Measurements from ENCODE around the gene BMP7.
"Not testable (repeated sequence)": the region's sequence is repeated elsewhere in the genome, so short reads cannot be mapped to it uniquely, and the experiment has no call there.

Gene BMP7

GRCh38 chr20:57173041-57173440 lies 93.4 kb downstream of the BMP7 start:
- DNase-seq = no peak

GRCh38 chr20:57170343-57170742 lies 96.1 kb downstream of the BMP7 start:
- DNase-seq = no peak

- no peak for DNase-seq
These were observed 97.3 kb downstream of the BMP7 start for GRCh38 chr20:57169162-57169561.

GRCh38 chr20:57167971-57168701 lies 98.3 kb downstream of the BMP7 start:
- DNase-seq = peak in 6 of 51 donors; percentile 11 to 36 (median 22)

- DNase-seq = no peak
These were observed 99.2 kb downstream of the BMP7 start for GRCh38 chr20:57167292-57167655.

GRCh38 chr20:57166568-57167291 lies 99.7 kb downstream of the BMP7 start:
- DNase-seq = no peak

GRCh38 chr20:57165427-57166004 lies 100.9 kb downstream of the BMP7 start:
- no peak for DNase-seq

- DNase-seq = no peak
These were observed 101.6 kb downstream of the BMP7 start for GRCh38 chr20:57164872-57165271.

GRCh38 chr20:57163041-57163440 lies 103.4 kb downstream of the BMP7 start:
- no peak for DNase-seq

- DNase-seq = peak in 1 of 51 donors; percentile 12
These were observed 104.1 kb downstream of the BMP7 start for GRCh38 chr20:57162362-57162652.

- DNase-seq = no peak
These were observed 104.7 kb downstream of the BMP7 start for GRCh38 chr20:57161478-57162361.

GRCh38 chr20:57160985-57161384 lies 105.5 kb downstream of the BMP7 start:
- DNase-seq = no peak

GRCh38 chr20:57159945-57160610 lies 106.4 kb downstream of the BMP7 start:
- DNase-seq = no peak

GRCh38 chr20:57159193-57159851 lies 107.1 kb downstream of the BMP7 start:
- no peak for DNase-seq

GRCh38 chr20:57158474-57158873 lies 108.0 kb downstream of the BMP7 start:
- DNase-seq = no peak

- DNase-seq = not testable (repeated sequence)
These were observed 108.7 kb downstream of the BMP7 start for GRCh38 chr20:57157787-57158186.

- DNase-seq = no peak
These were observed 109.2 kb downstream of the BMP7 start for GRCh38 chr20:57157106-57157691.

- DNase-seq = no peak
These were observed 110.3 kb downstream of the BMP7 start for GRCh38 chr20:57156011-57156729.

- DNase-seq = no peak
These were observed 111.0 kb downstream of the BMP7 start for GRCh38 chr20:57155415-57155814.

All from hypothalamus (tissue), 51 donors.